Rectal smooth muscle tissue (tissue), 1 donor: ENCODE data around the gene ZMYND10.

ENCODE experiments used
- H3K27ac ChIP-seq: one replicate; pipeline ENCODE4 v1.7.0; 2013; ENCODE audit warnings: low read depth, low read length, inconsistent platforms
- H3K27me3 ChIP-seq: one replicate; pipeline ENCODE4 v1.7.0; 2013; ENCODE audit warnings: low read length; ENCODE audit not compliant: control insufficient read depth, insufficient read depth
- H3K36me3 ChIP-seq: one replicate; pipeline ENCODE4 v1.7.0; 2013; ENCODE audit warnings: low read length; ENCODE audit not compliant: control insufficient read depth, insufficient read depth
- H3K4me1 ChIP-seq: one replicate; pipeline ENCODE4 v1.7.0; 2013; ENCODE audit warnings: low read length; ENCODE audit not compliant: control insufficient read depth, insufficient read depth
- H3K4me3 ChIP-seq: one replicate; pipeline ENCODE4 v1.7.0; 2013; ENCODE audit warnings: low read length
- H3K9ac ChIP-seq: one replicate; pipeline ENCODE4 v1.7.0; 2013; ENCODE audit warnings: low read length

Gene ZMYND10

GRCh38 chr3:50380405-50381085 lies 35.0 kb upstream of the ZMYND10 start:
- Histone ChIP-seq H3K4me1 (no peaks in the 10 kb centered on the region), H3K27ac (no peak overlapping the region)

GRCh38 chr3:50378757-50379156 lies 33.2 kb upstream of the ZMYND10 start:
- no peak overlapping the region for H3K9ac ChIP-seq
- no peaks in the 10 kb centered on the region for H3K27me3 ChIP-seq
- H3K27ac ChIP-seq = no peak overlapping the region
- no peaks in the 10 kb centered on the region for H3K36me3 ChIP-seq
- H3K4me1 ChIP-seq = no peaks in the 10 kb centered on the region
- no peak overlapping the region for H3K4me3 ChIP-seq

More at GRCh38 chr3:50380405-50381085, 35.0 kb upstream of the ZMYND10 start:
- no peak overlapping the region for H3K4me3 ChIP-seq
- no peaks in the 10 kb centered on the region for H3K27me3 ChIP-seq
- H3K9ac ChIP-seq = no peak overlapping the region
- no peaks in the 10 kb centered on the region for H3K36me3 ChIP-seq

- no peaks in the 10 kb centered on the region for H3K4me1 ChIP-seq
- H3K27me3 ChIP-seq = no peaks in the 10 kb centered on the region
- H3K4me3 ChIP-seq = no peak overlapping the region
- no peak overlapping the region for H3K9ac ChIP-seq
- no peak overlapping the region for H3K27ac ChIP-seq
- no peaks in the 10 kb centered on the region for H3K36me3 ChIP-seq
Measured at GRCh38 chr3:50378024-50378423, 32.5 kb upstream of the ZMYND10 start.

GRCh38 chr3:50375258-50375931 lies 29.9 kb upstream of the ZMYND10 start:
- no peaks in the 10 kb centered on the region for H3K4me1 ChIP-seq
- H3K27me3 ChIP-seq = no peaks in the 10 kb centered on the region
- H3K4me3 ChIP-seq = no peak overlapping the region
- no peaks in the 10 kb centered on the region for H3K36me3 ChIP-seq
- H3K27ac ChIP-seq = no peak overlapping the region
- H3K9ac ChIP-seq = no peak overlapping the region

GRCh38 chr3:50374363-50375257 lies 29.1 kb upstream of the ZMYND10 start:
- Histone ChIP-seq H3K36me3 (no peaks in the 10 kb centered on the region), H3K27me3 (peaks cover 1% of the 10 kb centered on the region), H3K9ac (no peak overlapping the region), H3K4me3 (no peak overlapping the region), H3K4me1 (no peaks in the 10 kb centered on the region), H3K27ac (no peak overlapping the region)

GRCh38 chr3:50373146-50374051 lies 27.9 kb upstream of the ZMYND10 start:
- H3K4me1 ChIP-seq = no peaks in the 10 kb centered on the region
- no peak overlapping the region for H3K4me3 ChIP-seq
- H3K27ac ChIP-seq = no peak overlapping the region
- H3K36me3 ChIP-seq = no peaks in the 10 kb centered on the region
- no peak overlapping the region for H3K9ac ChIP-seq
- H3K27me3 ChIP-seq = peaks cover 3% of the 10 kb centered on the region

GRCh38 chr3:50372349-50372748 lies 26.8 kb upstream of the ZMYND10 start:
- H3K4me1 ChIP-seq = no peaks in the 10 kb centered on the region
- H3K9ac ChIP-seq = no peak overlapping the region
- H3K27ac ChIP-seq = no peak overlapping the region
- H3K27me3 ChIP-seq = peaks cover 3% of the 10 kb centered on the region
- no peak overlapping the region for H3K4me3 ChIP-seq
- no peaks in the 10 kb centered on the region for H3K36me3 ChIP-seq

- Histone ChIP-seq H3K36me3 (no peaks in the 10 kb centered on the region), H3K9ac (no peak overlapping the region)
Measured at GRCh38 chr3:50371133-50371685, 25.7 kb upstream of the ZMYND10 start.

GRCh38 chr3:50370594-50370993 lies 25.1 kb upstream of the ZMYND10 start:
- peaks cover 3% of the 10 kb centered on the region for H3K27me3 ChIP-seq
- no peak overlapping the region for H3K27ac ChIP-seq
- H3K36me3 ChIP-seq = no peaks in the 10 kb centered on the region
- no peak overlapping the region for H3K9ac ChIP-seq
- H3K4me1 ChIP-seq = no peaks in the 10 kb centered on the region
- no peak overlapping the region for H3K4me3 ChIP-seq

More at GRCh38 chr3:50371133-50371685, 25.7 kb upstream of the ZMYND10 start:
- H3K4me3 ChIP-seq = no peak overlapping the region
- H3K27ac ChIP-seq = no peak overlapping the region
- no peaks in the 10 kb centered on the region for H3K4me1 ChIP-seq
- peaks cover 3% of the 10 kb centered on the region for H3K27me3 ChIP-seq

- peaks cover 2% of the 10 kb centered on the region for H3K4me1 ChIP-seq
- H3K27me3 ChIP-seq = peaks cover 3% of the 10 kb centered on the region
- H3K9ac ChIP-seq = no peak overlapping the region
- H3K4me3 ChIP-seq = no peak overlapping the region
- H3K27ac ChIP-seq = no peak overlapping the region
- H3K36me3 ChIP-seq = no peaks in the 10 kb centered on the region
Measured at GRCh38 chr3:50369012-50369670, 23.6 kb upstream of the ZMYND10 start.

GRCh38 chr3:50365842-50366220 lies 20.3 kb upstream of the ZMYND10 start:
- H3K4me3 ChIP-seq = peak overlapping the region; percentile 77
- no peaks in the 10 kb centered on the region for H3K36me3 ChIP-seq
- H3K4me1 ChIP-seq = peaks cover 2% of the 10 kb centered on the region
- no peak overlapping the region for H3K27ac ChIP-seq
- peaks cover 3% of the 10 kb centered on the region for H3K27me3 ChIP-seq
- H3K9ac ChIP-seq = peak overlapping the region; percentile 75
